H1 (cell line): ENCODE results near the gene MPC1. TPM values are rescaled to one million over a fixed set of nuclear protein-coding genes. Genes with fewer than 3 reads are reported as not detected.

Source experiments
- BCL11A ChIP-seq, 2 experiments: IDR thresholded peaks; one replicate each; pipeline ENCODE4 v1.6.1; 2011; ENCODE audit warnings: low read depth in 2 of 2, low read length in 2 of 2, mild to moderate bottlenecking in 2 of 2
- CHD7 ChIP-seq: fragments of 300-600 bp; sonication (generic); IDR thresholded peaks from 2 replicates; pipeline ENCODE4 v1.7.1; 2012; ENCODE audit warnings: low read length, moderate library complexity, mild to moderate bottlenecking, inconsistent platforms; ENCODE audit not compliant: insufficient replicate concordance
- EGR1 ChIP-seq: IDR thresholded peaks from 2 replicates; pipeline ENCODE4 v1.6.1; 2011; ENCODE audit warnings: low read depth, low read length, borderline replicate concordance
- GTF2F1 ChIP-seq: IDR thresholded peaks from 2 replicates; pipeline ENCODE4 v1.6.1; 2012; ENCODE audit warnings: low read depth, low read length, improper control_type of control experiment, borderline replicate concordance
- RNF2 ChIP-seq: fragments of 200-900, 300-1000 bp; sonication (generic); IDR thresholded peaks from 2 replicates; pipeline ENCODE4 v1.7.1; 2016; ENCODE audit warnings: borderline replicate concordance, low read depth, mild to moderate bottlenecking, antibody characterized with exemption, low read length; ENCODE audit not compliant: poor library complexity, severe bottlenecking; ENCODE audit errors: missing control alignments
- SP1 ChIP-seq: IDR thresholded peaks from 2 replicates; pipeline ENCODE4 v1.6.1; 2011; ENCODE audit warnings: low read depth, low read length
- SRF ChIP-seq: IDR thresholded peaks from 2 replicates; pipeline ENCODE4 v1.6.1; 2011; ENCODE audit warnings: mild to moderate bottlenecking, low read depth, low read length, moderate library complexity
- TAF1 ChIP-seq: IDR thresholded peaks from 2 replicates; pipeline ENCODE4 v1.6.1; 2011; ENCODE audit warnings: mild to moderate bottlenecking, low read depth, low read length
- polyA plus RNA-seq, 7 experiments: library from polyadenylated mRNA; depleted of rRNA in 3 of 7; stranded (reverse) in 5 of 7; unstranded in 2 of 7; fragments of >200 nt in 5 of 7; fragments of 200-250 nt in 2 of 7; gene quantifications; 1 replicate in 5 of 7; 2 replicates in 1 of 7; 4 replicates in 1 of 7; pipeline versions ENCODE4 v1.2.1 to v1.2.3, GENCODE V29; 2011 to 2013; ENCODE audit warnings: missing spikeins in 2 of 7, mixed read lengths in 2 of 7
- total RNA-seq: library from RNA; stranded (reverse); fragmentation: NEBNext Ultra II Directional; extraction: Animal tissue kit (Norgen Biotek cat#: 25700); gene quantifications from 2 replicates; pipeline ENCODE4 v1.2.1, GENCODE V29; 2021

The MPC1 gene
- total and polyA plus RNA-seq, 2 of the 8 experiments (the other 6 are each of a cell fraction or from before 2014, with no cell fraction given), result 10.2 to 12.6 TPM

GRCh38 chr6:166354143-166354542 lies 28.6 kb downstream of the MPC1 start (continued):
- TF ChIP-seq RNF2 (no peak), SRF (no peak), TAF1 (no peak), EGR1 (no peak), CHD7 (no peak), BCL11A (IDR thresholded peaks at IDR 0.05; ENCODE audit: low read depth in 2 of 2, low read length in 2 of 2) (no peak), GTF2F1 (no peak), SP1 (no peak)
